Skeletal muscle satellite cell (primary cell): ENCODE measurements around the gene ARHGEF16.

ENCODE experiments used
- H3K27me3 ChIP-seq: 2 replicates; pipeline ENCODE4 v1.7.0; 2013; ENCODE audit warnings: low read length; ENCODE audit not compliant: control insufficient read depth, insufficient read depth
- H3K36me3 ChIP-seq: 2 replicates; pipeline ENCODE4 v1.7.0; 2013; ENCODE audit warnings: mild to moderate bottlenecking, control low read depth, low read length; ENCODE audit not compliant: insufficient read depth
- H3K4me1 ChIP-seq: 2 replicates; pipeline ENCODE4 v1.7.0; 2013; ENCODE audit warnings: low read length; ENCODE audit not compliant: control insufficient read depth, insufficient read depth
- H3K4me2 ChIP-seq: 2 replicates; pipeline ENCODE4 v1.7.0; 2013; ENCODE audit warnings: mild to moderate bottlenecking, low read length
- H3K4me3 ChIP-seq: 2 replicates; pipeline ENCODE4 v1.7.0; 2013; ENCODE audit warnings: low read length
- H3K9ac ChIP-seq: 2 replicates; pipeline ENCODE4 v1.7.0; 2013; ENCODE audit warnings: mild to moderate bottlenecking, low read depth, low read length, moderate library complexity
- H3K9me3 ChIP-seq: replicated peaks from 2 replicates; pipeline ENCODE4 v1.7.0; 2013; ENCODE audit warnings: mild to moderate bottlenecking, control low read depth, low read length

ARHGEF16 gene

GRCh38 chr1:3413975-3414710, 40.3 kb upstream of the ARHGEF16 start:
- no peak overlapping the region for H3K4me3 ChIP-seq
- H3K9me3 ChIP-seq = peaks cover 7% of the 10 kb centered on the region
- no peaks in the 10 kb centered on the region for H3K36me3 ChIP-seq
- H3K4me2 ChIP-seq = no peak overlapping the region
- peaks cover 2% of the 10 kb centered on the region for H3K4me1 ChIP-seq
- no peak overlapping the region for H3K9ac ChIP-seq
- H3K27me3 ChIP-seq = peaks cover 8% of the 10 kb centered on the region

DNA sequence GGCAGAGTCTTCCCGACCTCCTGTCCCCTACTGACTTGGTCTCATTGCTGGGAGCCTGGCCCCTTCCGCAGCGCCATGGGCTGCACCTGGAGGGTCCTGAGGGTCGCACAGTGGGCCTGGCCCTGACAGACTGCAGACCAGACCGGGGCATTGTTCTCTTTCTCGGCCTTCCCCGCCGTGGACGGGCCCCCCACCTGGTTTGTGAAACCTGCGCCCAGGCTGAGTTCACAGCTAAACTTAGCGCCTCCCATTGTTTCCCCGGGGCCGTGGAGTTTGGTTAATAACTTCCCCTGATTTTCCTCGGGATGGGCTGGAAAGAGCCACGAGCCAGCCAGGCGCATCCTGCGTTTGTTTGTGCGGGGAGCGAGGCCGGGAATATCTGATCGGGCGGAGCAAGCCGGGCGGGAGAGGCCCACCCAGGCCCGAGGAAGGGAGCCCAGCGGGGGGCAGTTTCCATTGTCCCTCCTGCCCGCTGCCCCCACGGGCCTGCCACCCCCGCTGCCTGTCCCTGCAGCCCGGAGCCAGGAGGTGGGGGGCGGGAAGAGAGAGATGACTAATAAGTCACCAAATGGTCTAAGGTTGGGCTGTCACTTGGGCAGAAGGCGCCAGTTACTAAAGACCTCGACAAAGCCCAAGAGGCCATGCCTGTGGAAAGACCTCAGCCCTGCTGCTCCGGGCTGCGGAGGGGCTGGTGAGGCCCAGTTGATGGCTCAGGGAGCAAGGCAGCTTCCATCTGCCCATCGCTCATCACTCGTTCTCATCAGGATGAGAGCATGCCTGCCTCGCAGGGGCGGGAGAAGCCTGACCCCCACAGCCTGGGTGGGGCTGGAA, 39.0 kb upstream of the ARHGEF16 start:
- H3K4me3 ChIP-seq = no peak overlapping the region
- H3K27me3 ChIP-seq = peaks cover 15% of the 10 kb centered on the region
- no peak overlapping the region for H3K9ac ChIP-seq
- H3K9me3 ChIP-seq = peaks cover 7% of the 10 kb centered on the region
- no peaks in the 10 kb centered on the region for H3K36me3 ChIP-seq
- H3K4me2 ChIP-seq = no peak overlapping the region
- no peaks in the 10 kb centered on the region for H3K4me1 ChIP-seq

DNA sequence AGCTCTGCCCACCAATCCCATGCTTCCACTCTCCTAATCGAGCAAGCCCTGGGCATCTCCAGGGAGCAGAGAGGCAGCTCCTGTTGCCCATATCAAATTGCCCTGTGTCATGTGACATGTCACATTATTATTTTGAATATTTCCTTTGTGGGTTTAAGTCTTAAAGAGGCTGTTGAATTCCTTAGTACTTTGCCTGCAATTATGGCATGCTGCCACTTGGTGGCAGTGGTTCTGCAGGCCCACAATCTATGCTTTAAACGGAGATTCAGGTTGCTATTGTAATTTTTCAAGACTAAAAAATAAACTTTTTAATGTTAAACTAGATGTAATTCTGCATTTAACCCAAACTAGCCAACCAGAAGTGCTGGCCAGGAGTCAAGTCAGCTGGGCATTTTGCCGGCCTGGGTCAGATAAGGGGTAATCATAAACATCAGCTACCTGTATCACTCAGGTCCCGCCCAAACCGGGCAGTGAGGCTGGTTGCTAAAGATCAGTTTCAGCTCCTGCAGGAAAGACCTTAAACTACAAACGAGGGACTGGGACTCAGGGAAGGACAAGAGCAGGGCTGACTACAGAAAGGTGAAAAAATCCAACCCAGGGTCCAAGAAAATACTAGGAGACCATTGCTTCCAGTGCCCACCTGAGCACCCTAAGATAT, 37.3 kb upstream of the ARHGEF16 start:
- H3K36me3 ChIP-seq = no peaks in the 10 kb centered on the region
- H3K4me1 ChIP-seq = no peaks in the 10 kb centered on the region
- H3K9me3 ChIP-seq = peaks cover 7% of the 10 kb centered on the region

DNA sequence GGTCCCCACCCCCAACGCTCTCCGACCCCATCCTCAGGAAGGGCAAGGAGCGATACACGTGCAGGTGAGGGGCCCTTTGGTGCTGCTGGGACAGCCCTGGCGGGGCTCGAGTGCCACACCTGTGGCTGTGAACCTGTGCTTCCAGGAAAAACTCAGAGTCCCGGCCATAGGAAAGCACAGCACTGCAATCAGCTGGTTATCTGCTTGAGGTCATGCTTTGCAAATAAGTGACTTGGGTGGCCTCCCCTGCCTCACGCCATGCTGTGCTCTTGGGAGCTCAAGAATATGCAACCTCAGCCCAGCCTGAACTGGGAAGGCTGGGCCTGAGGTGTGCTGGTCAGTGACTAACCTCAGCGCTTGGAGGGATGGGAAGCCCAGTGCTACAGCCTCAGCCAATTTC, 36.5 kb upstream of the ARHGEF16 start:
- Histone ChIP-seq H3K4me3 (no peak overlapping the region), H3K27me3 (peaks cover 26% of the 10 kb centered on the region), H3K9me3 (peaks cover 7% of the 10 kb centered on the region), H3K4me2 (no peak overlapping the region), H3K9ac (no peak overlapping the region), H3K36me3 (no peaks in the 10 kb centered on the region), H3K4me1 (no peaks in the 10 kb centered on the region)

More for the DNA sequence above, 37.3 kb upstream of the ARHGEF16 start:
- H3K9ac ChIP-seq = no peak overlapping the region
- H3K27me3 ChIP-seq = peaks cover 23% of the 10 kb centered on the region
- no peak overlapping the region for H3K4me2 ChIP-seq
- H3K4me3 ChIP-seq = no peak overlapping the region

- H3K36me3 ChIP-seq = no peaks in the 10 kb centered on the region
- no peak overlapping the region for H3K9ac ChIP-seq
- H3K4me2 ChIP-seq = no peak overlapping the region
- peaks cover 26% of the 10 kb centered on the region for H3K27me3 ChIP-seq
- no peak overlapping the region for H3K4me3 ChIP-seq
- H3K9me3 ChIP-seq = peaks cover 7% of the 10 kb centered on the region
- no peaks in the 10 kb centered on the region for H3K4me1 ChIP-seq
These were observed 35.9 kb upstream of the ARHGEF16 start for GRCh38 chr1:3418600-3418999.

- Histone ChIP-seq H3K9ac (no peak overlapping the region), H3K27me3 (peaks cover 26% of the 10 kb centered on the region), H3K4me3 (no peak overlapping the region), H3K4me1 (no peaks in the 10 kb centered on the region), H3K9me3 (peaks cover 7% of the 10 kb centered on the region), H3K36me3 (no peaks in the 10 kb centered on the region), H3K4me2 (no peak overlapping the region)
These were observed 34.9 kb upstream of the ARHGEF16 start for GRCh38 chr1:3419415-3420204.

GRCh38 chr1:3420218-3420951, 34.1 kb upstream of the ARHGEF16 start:
- Histone ChIP-seq H3K4me1 (no peaks in the 10 kb centered on the region), H3K9ac (no peak overlapping the region), H3K4me2 (no peak overlapping the region), H3K9me3 (peaks cover 7% of the 10 kb centered on the region), H3K36me3 (no peaks in the 10 kb centered on the region), H3K27me3 (peaks cover 26% of the 10 kb centered on the region), H3K4me3 (no peak overlapping the region)

DNA sequence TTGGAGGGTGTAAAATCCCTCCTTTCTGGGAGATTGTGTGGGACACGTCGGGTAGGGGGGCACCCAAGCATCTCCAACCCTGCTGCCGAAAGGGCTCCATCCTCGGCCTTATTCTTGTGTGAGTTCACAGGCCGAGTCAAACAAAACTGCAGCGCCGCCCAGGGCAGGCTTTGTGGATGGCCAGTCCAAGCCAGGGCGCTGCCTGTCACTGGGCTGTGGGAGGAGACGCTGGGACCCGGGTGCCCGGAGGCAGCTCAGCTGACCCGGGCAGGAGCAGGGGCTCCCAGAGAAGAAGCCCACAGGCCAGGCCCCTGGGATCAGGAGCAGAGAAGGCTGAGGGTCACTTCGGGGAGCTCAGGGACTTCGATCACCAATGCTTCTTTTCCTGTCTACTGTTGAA, 31.8 kb upstream of the ARHGEF16 start:
- Histone ChIP-seq H3K36me3 (no peaks in the 10 kb centered on the region), H3K27me3 (peaks cover 26% of the 10 kb centered on the region)

DNA sequence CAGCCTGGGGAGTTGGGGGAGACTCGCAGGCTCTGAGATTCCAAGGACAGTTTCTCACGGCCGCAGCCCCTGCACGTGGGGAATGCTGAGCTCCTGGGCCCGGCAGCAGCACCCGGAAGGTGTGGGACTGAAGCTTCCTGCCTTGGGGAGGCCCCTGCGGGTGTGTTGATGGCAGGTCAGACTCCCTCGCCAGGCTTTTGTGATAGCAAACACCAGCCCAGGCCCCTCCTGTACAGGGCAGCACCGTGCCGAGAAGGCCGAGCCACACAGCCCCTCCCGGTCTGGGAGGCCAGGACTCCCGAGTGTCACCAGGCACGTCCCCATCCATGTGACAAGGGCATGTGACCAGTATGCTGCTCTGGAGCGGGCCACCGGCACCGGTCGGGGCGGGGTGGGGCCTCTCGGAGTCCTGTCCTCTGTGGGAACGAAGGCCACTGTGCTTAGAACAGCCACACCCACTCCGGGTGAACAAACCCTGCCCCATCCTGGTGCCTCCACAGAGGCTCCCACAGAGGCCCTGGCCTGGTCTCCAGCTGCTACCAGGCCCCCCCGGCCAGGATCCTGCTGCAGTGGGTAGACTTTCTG, 31.1 kb upstream of the ARHGEF16 start:
- no peak overlapping the region for H3K4me2 ChIP-seq
- H3K27me3 ChIP-seq = peaks cover 26% of the 10 kb centered on the region
- no peak overlapping the region for H3K4me3 ChIP-seq
- H3K4me1 ChIP-seq = no peaks in the 10 kb centered on the region
- no peaks in the 10 kb centered on the region for H3K36me3 ChIP-seq
- no peak overlapping the region for H3K9ac ChIP-seq
- no peaks in the 10 kb centered on the region for H3K9me3 ChIP-seq

More for the DNA sequence above, 31.8 kb upstream of the ARHGEF16 start:
- Histone ChIP-seq H3K4me1 (no peaks in the 10 kb centered on the region), H3K9ac (no peak overlapping the region), H3K4me3 (no peak overlapping the region), H3K4me2 (no peak overlapping the region), H3K9me3 (no peaks in the 10 kb centered on the region)

- Histone ChIP-seq H3K27me3 (peaks cover 25% of the 10 kb centered on the region), H3K36me3 (no peaks in the 10 kb centered on the region)
These were observed 30.4 kb upstream of the ARHGEF16 start for GRCh38 chr1:3423896-3424611.

More at GRCh38 chr1:3423896-3424611, 30.4 kb upstream of the ARHGEF16 start:
- Histone ChIP-seq H3K4me2 (no peak overlapping the region), H3K9me3 (no peaks in the 10 kb centered on the region), H3K4me3 (no peak overlapping the region), H3K4me1 (no peaks in the 10 kb centered on the region), H3K9ac (no peak overlapping the region)
